OCI-LY1 (cell line): Measurements from ENCODE around the gene GIMD1.
"Not testable (repeated sequence)": the region's sequence is repeated elsewhere in the genome, so short reads cannot be mapped to it uniquely, and the experiment has no call there.

Experiments used
- EZH2 ChIP-seq: fragments of 200-600 bp; sonication (generic), shearing (Covaris generic); IDR thresholded peaks from 2 replicates; pipeline ENCODE4 v1.8.0; 2017; ENCODE audit warnings: borderline replicate concordance, mixed run types, mild to moderate bottlenecking, antibody characterized with exemption, low read length, moderate library complexity, mixed read lengths
- TF ChIP-seq, protein P1 (sequence below): fragments of 200-600 bp; sonication (generic), shearing (Covaris generic); IDR thresholded peaks from 2 replicates; pipeline ENCODE4 v1.5.1; 2017; ENCODE audit warnings: mild to moderate bottlenecking, antibody characterized with exemption, low read length, moderate library complexity, mixed read lengths

DNA sequence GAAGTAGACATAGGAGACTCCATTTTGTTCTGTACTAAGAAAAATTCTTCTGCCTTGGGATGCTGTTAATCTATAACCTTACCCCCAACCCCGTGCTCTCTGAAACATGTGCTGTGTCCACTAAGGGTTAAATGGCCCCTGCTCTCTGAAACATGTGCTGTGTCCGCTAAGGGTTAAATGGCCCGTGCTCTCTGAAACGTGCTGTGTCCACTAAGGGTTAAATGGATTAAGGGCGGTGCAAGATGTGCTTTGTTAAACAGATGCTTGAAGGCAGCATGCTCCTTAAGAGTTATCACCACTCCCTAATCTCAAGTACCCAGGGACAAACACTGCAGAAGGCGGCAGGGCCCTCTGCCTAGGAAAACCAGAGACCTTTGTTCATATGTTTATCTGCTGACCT lies 46.8 kb downstream of the GIMD1 start:
- TF ChIP-seq, protein P1, sequence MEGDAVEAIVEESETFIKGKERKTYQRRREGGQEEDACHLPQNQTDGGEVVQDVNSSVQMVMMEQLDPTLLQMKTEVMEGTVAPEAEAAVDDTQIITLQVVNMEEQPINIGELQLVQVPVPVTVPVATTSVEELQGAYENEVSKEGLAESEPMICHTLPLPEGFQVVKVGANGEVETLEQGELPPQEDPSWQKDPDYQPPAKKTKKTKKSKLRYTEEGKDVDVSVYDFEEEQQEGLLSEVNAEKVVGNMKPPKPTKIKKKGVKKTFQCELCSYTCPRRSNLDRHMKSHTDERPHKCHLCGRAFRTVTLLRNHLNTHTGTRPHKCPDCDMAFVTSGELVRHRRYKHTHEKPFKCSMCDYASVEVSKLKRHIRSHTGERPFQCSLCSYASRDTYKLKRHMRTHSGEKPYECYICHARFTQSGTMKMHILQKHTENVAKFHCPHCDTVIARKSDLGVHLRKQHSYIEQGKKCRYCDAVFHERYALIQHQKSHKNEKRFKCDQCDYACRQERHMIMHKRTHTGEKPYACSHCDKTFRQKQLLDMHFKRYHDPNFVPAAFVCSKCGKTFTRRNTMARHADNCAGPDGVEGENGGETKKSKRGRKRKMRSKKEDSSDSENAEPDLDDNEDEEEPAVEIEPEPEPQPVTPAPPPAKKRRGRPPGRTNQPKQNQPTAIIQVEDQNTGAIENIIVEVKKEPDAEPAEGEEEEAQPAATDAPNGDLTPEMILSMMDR, result not testable (repeated sequence)
- TF ChIP-seq EZH2, result not testable (repeated sequence)
